ENCODE measurements around the gene SPATA25. TPM values are rescaled to one million over a fixed set of nuclear protein-coding genes. Genes with fewer than 3 reads are reported as not detected.

The SPATA25 gene
- polyA plus RNA-seq, 3 donors from 2014 or later = not detected

DNA sequence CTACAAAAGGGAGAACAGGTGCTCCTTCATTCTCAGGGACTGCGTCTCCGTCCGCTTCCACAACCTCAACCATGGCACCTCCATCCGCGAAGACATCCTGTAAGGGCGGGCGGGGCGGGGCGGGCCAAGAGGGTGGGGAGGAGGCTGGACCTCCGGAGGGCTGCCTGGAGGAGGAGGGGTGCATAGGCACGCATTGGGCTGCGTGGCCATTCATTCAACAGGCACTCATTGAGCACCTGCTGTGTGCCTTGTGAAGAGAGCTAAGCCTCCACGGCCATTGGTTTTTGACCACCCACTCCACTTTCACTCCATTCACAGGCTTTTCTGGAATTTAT is 29.6 kb downstream of the SPATA25 start:
- Mint-ChIP-seq H3K4me3 (peak overlapping the region; percentile 94 to 97 (median 96)), H3K4me1 (peaks cover 48 to 67% of the 10 kb centered on the region in 2 donors), H3K36me3 (peaks cover 0 to 9% (median 3%) of the 10 kb centered on the region in 3 donors), H3K9me3 (no peaks in the 10 kb centered on the region), H3K27ac (peak overlapping the region; percentile 95 to 99 (median 98)), H3K27me3 (ENCODE audit: low read depth in 3 of 3) (peaks cover 0 to 9% (median 4%) of the 10 kb centered on the region in 3 donors)
- DNase-seq = no peak

DNA sequence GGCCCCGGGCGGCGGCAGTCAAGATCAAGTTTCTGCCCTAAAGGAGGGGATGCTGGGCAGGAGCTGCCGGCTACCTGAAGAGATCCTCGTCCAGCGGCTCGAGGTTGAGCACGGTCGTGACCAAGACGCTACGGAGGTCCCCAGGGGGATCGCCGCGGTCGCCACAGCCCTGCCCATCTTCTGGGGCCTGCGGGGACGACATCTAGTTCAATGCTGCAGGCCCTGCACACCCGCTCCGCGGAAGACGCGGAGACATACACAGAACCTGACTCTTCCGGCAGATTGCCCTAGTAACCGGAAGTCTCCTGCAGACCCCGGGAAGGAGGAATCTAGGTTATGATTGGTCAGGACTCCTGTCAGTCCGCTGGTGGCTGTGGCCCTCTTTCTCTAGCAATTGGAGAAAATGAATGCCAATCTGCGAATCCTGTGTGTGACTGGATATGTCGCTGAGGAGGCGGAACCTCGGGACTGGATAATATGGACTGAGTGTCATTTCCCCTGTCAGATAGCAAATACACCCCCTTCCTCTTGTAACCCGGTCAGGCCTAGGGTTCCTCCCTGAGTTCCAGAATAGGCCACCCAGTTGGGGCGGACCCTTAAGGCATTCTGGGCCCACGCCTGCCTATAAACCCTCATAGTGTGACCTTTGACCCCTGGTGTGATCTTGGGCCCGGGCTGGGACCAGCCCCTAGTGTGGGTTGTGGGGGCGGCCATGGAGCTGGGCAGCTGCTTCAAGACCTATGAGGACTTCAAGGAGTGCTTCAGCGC is 30.1 kb downstream of the SPATA25 start, which contains the start of the genes ACOT8 and ZSWIM3:
Gene ACOT8, minus strand, starts transcription at position 279 of the 768 bp plus-strand sequence. Its CDS starts 77 bp downstream, at position 202.
Gene ZSWIM3, plus strand, starts transcription at position 501 of the 768 bp plus-strand sequence. Its CDS starts 212 bp downstream, at position 713.
- Mint-ChIP-seq H3K4me3 (peak within 1 kb of the TSS; percentile 94 to 97 (median 96)), H3K27ac (peak within 1 kb of the TSS; percentile 95 to 99 (median 98)), H3K27me3 (ENCODE audit: low read depth in 3 of 3) (peaks cover 0 to 9% (median 4%) of the 10 kb centered on the region in 3 donors), H3K9me3 (no peaks in the 10 kb centered on the region), H3K4me1 (peaks cover 48 to 67% of the 10 kb centered on the region in 2 donors), H3K36me3 (peaks cover 0 to 12% (median 5%) of the 10 kb centered on the region in 3 donors)
- DNase-seq = peak; percentile 99

DNA sequence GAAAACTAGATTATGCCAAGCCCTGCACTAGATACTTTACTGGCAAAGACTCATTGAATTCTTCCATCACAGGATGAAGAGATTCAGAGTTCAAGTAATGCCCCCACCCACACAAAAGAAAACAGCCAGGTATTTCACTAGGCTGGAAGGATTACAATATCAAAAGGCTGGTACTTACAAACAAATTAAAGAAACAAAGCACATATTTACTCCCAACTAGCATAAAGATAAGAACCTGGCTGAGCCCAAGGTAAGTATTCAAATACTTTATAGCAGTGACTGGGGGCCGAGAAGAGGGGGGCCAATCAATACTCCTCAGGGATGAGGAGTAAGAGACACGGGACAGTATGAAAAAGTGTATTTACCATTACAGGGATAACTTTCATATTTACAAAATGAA is 33.9 kb downstream of the SPATA25 start:
- H3K27me3 Mint-ChIP-seq (ENCODE audit: low read depth in 3 of 3) = peaks cover 0 to 9% (median 4%) of the 10 kb centered on the region in 3 donors
- peaks cover 43 to 57% of the 10 kb centered on the region in 2 donors for H3K4me1 Mint-ChIP-seq
- no peak overlapping the region for H3K27ac Mint-ChIP-seq
- H3K4me3 Mint-ChIP-seq = no peak overlapping the region
- H3K36me3 Mint-ChIP-seq = peaks cover 7 to 27% (median 12%) of the 10 kb centered on the region in 3 donors
- H3K9me3 Mint-ChIP-seq = no peaks in the 10 kb centered on the region
- no peak for DNase-seq

DNA sequence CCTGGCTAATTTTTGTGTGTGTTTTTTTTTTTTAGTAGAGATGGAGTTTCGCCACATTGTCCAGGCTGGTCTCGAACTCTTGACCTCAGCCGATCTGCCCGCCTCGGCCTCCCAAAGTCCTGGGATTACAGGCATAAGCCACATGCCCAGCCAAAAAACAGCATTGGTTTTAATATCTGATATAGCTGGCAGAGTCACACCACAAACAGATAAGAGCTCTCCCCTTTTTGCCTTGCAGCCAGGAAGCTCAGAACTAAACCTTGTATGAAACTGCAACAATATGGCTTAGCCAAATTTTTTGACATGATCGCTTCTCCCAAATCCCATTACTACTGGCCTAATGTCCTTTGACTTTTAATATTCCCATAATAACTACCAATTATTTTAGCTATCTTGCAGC is 35.1 kb downstream of the SPATA25 start:
- no peaks in the 10 kb centered on the region for H3K9me3 Mint-ChIP-seq
- H3K27ac Mint-ChIP-seq = peak overlapping the region in 1 of 6 donors; percentile 34
- H3K36me3 Mint-ChIP-seq = peaks cover 7 to 32% (median 12%) of the 10 kb centered on the region in 3 donors
- no peak overlapping the region for H3K4me3 Mint-ChIP-seq
- H3K27me3 Mint-ChIP-seq (ENCODE audit: low read depth in 3 of 3) = peaks cover 0 to 4% (median 0%) of the 10 kb centered on the region in 3 donors
- no peak for DNase-seq
- H3K4me1 Mint-ChIP-seq = peaks cover 31 to 46% of the 10 kb centered on the region in 2 donors

DNA sequence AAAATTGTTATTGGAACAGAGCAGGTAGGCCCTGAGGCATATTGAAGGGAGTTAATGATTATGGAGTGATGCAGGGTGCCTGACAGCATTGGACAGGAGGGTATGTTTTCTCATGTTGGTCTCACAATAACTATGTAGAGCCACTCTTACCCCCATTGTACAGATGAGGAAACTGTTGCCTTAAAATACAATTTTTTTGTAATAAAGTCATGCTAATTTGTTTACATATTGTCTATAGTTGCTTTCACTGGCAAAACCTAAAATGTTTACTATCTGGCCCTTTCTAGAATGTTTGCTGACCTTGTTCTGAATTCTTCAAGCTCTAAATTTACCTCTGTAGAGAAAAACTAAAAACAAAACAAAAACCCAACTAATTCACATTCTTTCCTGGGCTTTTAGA is 35.9 kb downstream of the SPATA25 start:
- H3K4me3 Mint-ChIP-seq = no peak overlapping the region
- peaks cover 8 to 33% (median 12%) of the 10 kb centered on the region in 3 donors for H3K36me3 Mint-ChIP-seq

DNA sequence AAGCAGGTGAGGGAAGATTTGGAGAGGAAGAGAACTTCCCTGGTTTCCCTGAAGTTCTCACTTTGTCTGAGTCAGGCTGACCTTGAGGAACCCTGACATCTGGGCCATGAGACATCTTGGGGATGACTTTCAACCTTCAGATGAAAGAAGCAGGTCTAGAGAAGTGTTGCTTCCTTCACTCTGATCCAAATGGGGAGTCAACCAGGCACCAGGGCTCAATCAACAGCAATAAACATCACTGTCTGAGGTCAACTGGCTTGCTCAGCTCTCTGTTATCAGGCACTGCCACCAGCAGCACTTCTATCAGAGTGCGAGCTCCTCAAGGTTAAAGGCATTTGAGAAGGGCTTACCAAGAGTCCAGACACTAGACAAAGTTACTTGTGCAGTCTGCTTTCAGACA is 36.5 kb downstream of the SPATA25 start:
- DNase-seq = no peak
- H3K9me3 Mint-ChIP-seq = no peaks in the 10 kb centered on the region
- H3K27me3 Mint-ChIP-seq (ENCODE audit: low read depth in 3 of 3) = peaks cover 0 to 2% (median 0%) of the 10 kb centered on the region in 3 donors
- H3K36me3 Mint-ChIP-seq = peaks cover 10 to 38% (median 12%) of the 10 kb centered on the region in 3 donors
- H3K27ac Mint-ChIP-seq = no peak overlapping the region
- H3K4me1 Mint-ChIP-seq = peaks cover 18 to 32% of the 10 kb centered on the region in 2 donors
- no peak overlapping the region for H3K4me3 Mint-ChIP-seq

More for the DNA sequence above, 35.9 kb downstream of the SPATA25 start:
- Mint-ChIP-seq H3K27me3 (ENCODE audit: low read depth in 3 of 3) (peaks cover 0 to 2% (median 0%) of the 10 kb centered on the region in 3 donors), H3K9me3 (no peaks in the 10 kb centered on the region), H3K27ac (no peak overlapping the region), H3K4me1 (peaks cover 24 to 37% of the 10 kb centered on the region in 2 donors)
- no peak for DNase-seq

DNA sequence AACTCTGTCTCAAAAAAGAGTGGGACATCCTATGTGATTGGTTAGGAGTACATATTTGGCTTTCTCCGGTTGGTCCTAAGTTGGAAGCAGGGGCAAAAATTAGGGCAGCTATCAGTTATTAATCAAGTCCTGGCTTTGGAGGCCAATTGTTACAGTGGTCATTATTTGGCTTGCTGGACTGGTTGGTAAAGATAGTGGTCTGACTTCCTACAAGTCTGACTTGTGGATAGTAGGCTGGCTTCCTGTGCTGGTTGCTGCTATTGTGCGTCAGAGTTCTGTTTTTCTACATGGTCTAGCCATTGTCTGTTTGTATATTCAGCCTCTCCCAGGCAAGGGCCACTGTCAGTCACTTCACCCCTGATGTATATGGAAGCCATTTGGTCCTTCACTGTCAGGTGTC is 37.2 kb downstream of the SPATA25 start:
- H3K4me1 Mint-ChIP-seq = peaks cover 13 to 26% of the 10 kb centered on the region in 2 donors
- peaks cover 10 to 42% (median 12%) of the 10 kb centered on the region in 3 donors for H3K36me3 Mint-ChIP-seq
- DNase-seq = no peak
- no peaks in the 10 kb centered on the region for H3K9me3 Mint-ChIP-seq
- no peak overlapping the region for H3K4me3 Mint-ChIP-seq
- peaks cover 0 to 2% (median 0%) of the 10 kb centered on the region in 3 donors for H3K27me3 Mint-ChIP-seq (ENCODE audit: low read depth in 3 of 3)
- no peak overlapping the region for H3K27ac Mint-ChIP-seq

DNA sequence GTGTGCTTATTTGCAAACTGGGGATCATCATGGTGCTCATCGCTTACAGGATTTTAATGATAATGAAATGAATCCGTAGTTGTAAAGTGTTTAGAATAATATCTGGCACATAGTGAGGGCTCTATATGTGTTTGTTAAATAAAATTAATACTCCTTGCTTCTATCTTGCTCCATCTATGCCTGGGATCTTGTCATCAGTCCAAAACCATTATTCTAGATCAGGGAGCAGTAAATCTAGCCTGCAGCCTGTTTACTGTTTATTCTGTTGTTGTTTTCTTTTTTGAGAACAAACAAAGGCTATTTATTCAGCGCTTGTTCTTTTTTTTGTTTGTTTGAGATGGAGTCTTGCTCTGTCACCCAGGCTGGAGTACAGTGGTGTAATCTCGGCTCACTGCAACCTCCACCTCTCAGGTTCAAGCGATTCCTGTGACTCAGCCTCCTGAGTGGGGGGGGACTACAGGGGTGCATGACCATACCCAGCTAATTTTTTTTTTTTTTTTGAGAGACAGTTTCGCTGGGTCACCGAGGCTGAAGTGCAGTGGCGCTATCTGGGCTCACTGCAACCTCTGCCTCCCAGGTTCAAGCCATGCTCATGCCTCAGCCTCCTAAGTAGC is 38.3 kb downstream of the SPATA25 start:
- Mint-ChIP-seq H3K9me3 (no peaks in the 10 kb centered on the region), H3K27me3 (ENCODE audit: low read depth in 3 of 3) (peaks cover 0 to 1% (median 0%) of the 10 kb centered on the region in 3 donors), H3K36me3 (peaks cover 10 to 48% (median 16%) of the 10 kb centered on the region in 3 donors), H3K4me3 (no peak overlapping the region), H3K27ac (peak overlapping the region in 1 of 6 donors; percentile 28), H3K4me1 (peaks cover 5 to 16% of the 10 kb centered on the region in 2 donors)
- no peak for DNase-seq

DNA sequence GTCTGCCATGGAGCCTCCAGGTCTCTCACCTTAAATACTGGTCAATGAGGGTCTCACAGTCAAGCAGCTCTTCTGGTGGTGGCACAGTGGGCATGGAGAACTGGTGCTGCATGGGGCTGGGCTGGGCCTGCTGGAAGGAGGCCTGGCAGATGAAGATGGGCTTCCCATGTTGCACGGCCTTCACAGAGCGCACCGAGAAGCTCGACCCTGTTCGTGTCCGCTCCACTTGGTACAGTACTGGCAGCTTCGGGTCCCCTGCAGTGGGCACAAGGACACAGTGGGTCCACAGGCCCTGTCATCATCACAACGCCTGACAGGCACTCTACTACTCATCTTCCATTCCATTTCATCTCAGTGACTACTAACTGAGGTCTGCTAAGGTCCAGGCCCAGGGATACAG is 39.0 kb downstream of the SPATA25 start:
- no peak overlapping the region for H3K27ac Mint-ChIP-seq
- no peak for DNase-seq
- H3K4me1 Mint-ChIP-seq = peaks cover 3 to 10% of the 10 kb centered on the region in 2 donors
- H3K36me3 Mint-ChIP-seq = peaks cover 10 to 45% (median 16%) of the 10 kb centered on the region in 3 donors
- H3K9me3 Mint-ChIP-seq = no peaks in the 10 kb centered on the region
- H3K4me3 Mint-ChIP-seq = no peak overlapping the region
- H3K27me3 Mint-ChIP-seq (ENCODE audit: low read depth in 3 of 3) = peaks cover 0 to 1% (median 0%) of the 10 kb centered on the region in 3 donors

DNA sequence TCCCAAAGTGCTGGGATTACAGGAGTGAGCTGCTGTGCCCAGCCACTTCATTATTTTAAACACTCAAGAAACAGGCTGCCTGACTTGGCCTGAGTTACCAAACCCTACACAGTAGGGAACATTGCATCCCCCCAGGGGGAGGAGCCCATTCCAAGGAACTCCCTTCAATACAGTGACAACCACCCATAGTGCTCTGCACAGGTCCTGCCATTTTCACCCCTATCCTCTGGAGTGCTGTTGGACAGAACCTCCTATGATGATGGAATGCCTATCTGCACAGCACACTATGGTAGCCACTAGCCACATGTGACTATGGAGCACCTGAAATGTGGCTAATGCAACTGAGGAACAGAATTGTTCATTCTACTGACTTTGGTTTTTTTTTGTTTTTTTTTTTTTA is 42.0 kb downstream of the SPATA25 start:
- peaks cover 16% of the 10 kb centered on the region in 2 donors for H3K4me1 Mint-ChIP-seq
- no peak for DNase-seq
- no peak overlapping the region for H3K27ac Mint-ChIP-seq
- no peaks in the 10 kb centered on the region for H3K9me3 Mint-ChIP-seq
- no peak overlapping the region for H3K4me3 Mint-ChIP-seq
- peaks cover 10 to 47% (median 11%) of the 10 kb centered on the region in 3 donors for H3K36me3 Mint-ChIP-seq
- H3K27me3 Mint-ChIP-seq (ENCODE audit: low read depth in 3 of 3) = peaks cover 0 to 1% (median 0%) of the 10 kb centered on the region in 3 donors

DNA sequence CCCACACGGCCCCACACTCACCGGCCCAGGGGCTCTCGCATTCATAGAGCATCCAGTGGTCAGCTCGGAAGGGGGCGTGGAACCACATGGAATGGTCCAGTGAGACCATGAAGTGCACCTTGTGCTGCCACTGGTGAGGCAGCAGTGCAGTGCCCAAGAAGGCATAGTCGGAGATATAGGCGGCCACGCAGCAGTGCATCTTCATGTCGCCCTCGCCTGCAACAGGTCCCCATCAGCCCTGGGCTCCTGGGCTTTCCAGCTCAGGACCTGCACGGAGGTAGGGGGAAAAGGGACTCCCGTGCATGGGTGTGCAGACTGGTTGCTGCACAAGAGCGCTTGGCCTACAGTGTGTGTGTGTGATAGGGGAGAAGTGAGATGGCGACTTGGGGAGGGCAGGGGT is 43.9 kb downstream of the SPATA25 start:
- Mint-ChIP-seq H3K27ac (peak overlapping the region in 2 of 6 donors; percentile 22 to 65), H3K4me1 (peaks cover 12 to 14% of the 10 kb centered on the region in 2 donors), H3K4me3 (no peak overlapping the region), H3K36me3 (peaks cover 3 to 31% (median 7%) of the 10 kb centered on the region in 3 donors), H3K9me3 (no peaks in the 10 kb centered on the region), H3K27me3 (ENCODE audit: low read depth in 3 of 3) (peaks cover 0 to 1% (median 0%) of the 10 kb centered on the region in 3 donors)
- DNase-seq = no peak

DNA sequence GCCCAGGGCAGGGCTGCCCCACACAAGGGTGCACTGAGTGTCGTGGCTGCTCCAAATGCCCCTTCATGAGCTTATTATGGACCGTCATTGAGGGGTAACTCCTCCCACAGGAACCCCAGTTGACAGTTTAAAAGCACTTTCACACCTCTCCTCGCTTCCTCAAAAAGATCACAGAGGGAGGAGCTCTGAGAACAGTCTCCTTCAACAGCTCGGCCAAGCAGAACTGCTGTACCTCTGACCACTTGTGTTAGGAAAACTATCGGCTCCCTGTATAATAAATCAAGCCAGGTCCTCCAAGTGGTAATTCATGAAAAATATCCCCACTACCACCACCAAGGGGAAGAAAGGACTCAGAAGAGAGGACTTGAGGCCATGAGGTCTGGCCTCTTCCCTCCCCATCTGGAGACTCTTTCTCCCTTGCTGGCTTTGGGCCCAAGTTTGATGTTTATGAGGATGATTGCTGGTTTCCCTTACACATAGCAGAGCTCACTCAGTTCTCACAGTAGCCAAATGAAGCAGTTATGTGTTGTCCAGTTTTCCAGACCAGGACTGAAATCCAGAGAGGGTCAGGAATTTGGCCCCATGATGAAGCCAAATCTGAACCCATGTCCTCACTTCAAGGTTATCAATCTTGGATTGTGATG is 45.1 kb downstream of the SPATA25 start:
- peaks cover 12 to 14% of the 10 kb centered on the region in 2 donors for H3K4me1 Mint-ChIP-seq
- H3K27ac Mint-ChIP-seq = peak overlapping the region; percentile 13 to 86 (median 68)
- no peaks in the 10 kb centered on the region for H3K27me3 Mint-ChIP-seq (ENCODE audit: low read depth in 3 of 3)
- H3K9me3 Mint-ChIP-seq = no peaks in the 10 kb centered on the region
- H3K36me3 Mint-ChIP-seq = peaks cover 3 to 27% (median 7%) of the 10 kb centered on the region in 3 donors
- peak; percentile 11 to 14 (median 12) for DNase-seq
- peak overlapping the region in 1 of 5 donors; percentile 19 for H3K4me3 Mint-ChIP-seq

DNA sequence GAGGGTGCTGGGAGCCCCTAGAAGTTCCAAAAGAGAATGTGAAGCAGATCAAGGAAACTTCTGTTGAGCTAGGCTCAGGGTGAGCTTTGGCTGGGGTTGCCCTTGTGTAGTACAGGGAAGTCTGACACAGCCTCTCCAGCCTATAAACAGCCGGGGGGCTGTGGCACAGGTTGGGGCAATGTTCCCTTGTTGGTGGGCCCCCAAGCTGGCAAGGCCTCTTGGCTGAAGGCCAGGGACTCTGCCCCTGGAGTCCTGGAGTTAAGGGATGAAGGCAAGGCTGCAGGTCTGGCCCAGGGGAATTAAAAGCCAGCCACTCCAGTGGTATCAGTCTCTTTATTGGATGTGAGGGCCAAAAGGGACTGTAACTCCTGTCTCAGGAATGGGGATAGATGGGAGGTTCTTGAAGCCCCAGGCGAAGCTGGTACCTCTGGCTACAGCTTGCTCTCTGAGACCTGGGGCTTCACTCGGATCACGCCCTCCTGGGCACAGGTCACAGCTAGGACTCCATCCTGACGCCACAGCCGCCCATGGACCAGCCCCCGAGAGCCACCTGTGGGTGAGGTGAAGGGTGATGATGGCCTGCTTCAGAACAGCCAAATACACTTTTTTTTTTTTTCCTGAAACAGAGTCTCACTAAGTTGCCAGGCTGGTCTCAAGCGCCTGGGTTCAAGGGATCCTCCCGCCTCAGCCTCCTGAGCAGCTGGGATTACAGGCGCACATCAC is 45.9 kb downstream of the SPATA25 start:
- Mint-ChIP-seq H3K27ac (peak overlapping the region in 4 of 6 donors; percentile 13 to 86 (median 53)), H3K9me3 (no peaks in the 10 kb centered on the region)

More for the DNA sequence above, 45.9 kb downstream of the SPATA25 start:
- H3K27me3 Mint-ChIP-seq (ENCODE audit: low read depth in 3 of 3) = no peaks in the 10 kb centered on the region
- H3K4me3 Mint-ChIP-seq = no peak overlapping the region
- peaks cover 3 to 26% (median 7%) of the 10 kb centered on the region in 3 donors for H3K36me3 Mint-ChIP-seq
- peaks cover 12 to 14% of the 10 kb centered on the region in 2 donors for H3K4me1 Mint-ChIP-seq
- no peak for DNase-seq

Measured in immature natural killer cell (primary cell).